K562 (cell line): ENCODE data around the gene TLE3. TPM values are rescaled to one million over a fixed set of nuclear protein-coding genes. Genes with fewer than 3 reads are reported as not detected.

ENCODE experiments used
- NKRF ChIP-seq: fragments of 450-650 bp; IDR thresholded peaks from 2 replicates; pipeline ENCODE4 v1.6.1; 2016; ENCODE audit warnings: borderline replicate concordance
- RBM15 ChIP-seq: fragments of 200-400 bp; formaldehyde crosslinking; IDR thresholded peaks from 2 replicates; pipeline ENCODE4 v1.6.1; 2018; ENCODE audit warnings: mild to moderate bottlenecking, low read length, moderate library complexity; ENCODE audit not compliant: insufficient read depth
- SOX6 ChIP-seq: fragments of 450-650 bp; IDR thresholded peaks from 2 replicates; pipeline ENCODE4 v1.6.1; 2014; ENCODE audit warnings: mild to moderate bottlenecking
- ZNF274 ChIP-seq: IDR thresholded peaks from 2 replicates; pipeline ENCODE4 v1.6.1; 2011; ENCODE audit warnings: low read depth, mild to moderate bottlenecking, low read length, moderate library complexity, borderline replicate concordance
- ZNF77 ChIP-seq: fragments of 250-450 bp; sonication (Bioruptor Pico); IDR thresholded peaks from 2 replicates; pipeline ENCODE4 v1.5.0; 2020
- polyA plus RNA-seq, 8 experiments: library from polyadenylated mRNA; depleted of rRNA in 4 of 8; stranded (reverse) in 5 of 8; unstranded in 3 of 8; fragments of >200 nt; fragmentation: Nextera tagmentation in 2 of 8; fragmentation: Illumina TruSeq in 1 of 8; extraction: Ambion mirVana in 2 of 8; extraction: Trizol in 1 of 8; gene quantifications; 2 replicates each; pipeline versions ENCODE4 v1.2.1 to v1.2.3, GENCODE V29; 2011 to 2014; ENCODE audit warnings: inconsistent platforms in 1 of 8, missing spikeins in 1 of 8
- total RNA-seq, 7 experiments: library from RNA; depleted of rRNA in 6 of 7; stranded (reverse); fragments of >200 nt in 6 of 7; fragmentation: Illumina TruSeq in 2 of 7; extraction: Trizol in 2 of 7; gene quantifications; 2 replicates each; pipeline versions ENCODE4 v1.2.1 to v1.2.3, GENCODE V29; 2011 to 2021; ENCODE audit warnings: low replicate concordance in 1 of 7
- TF ChIP-seq, protein P1 (sequence below), 3 experiments: fragments of 200-800 bp in 1 of 3; sonication (Bioruptor generic) in 1 of 3; sonication (generic) in 1 of 3; formaldehyde crosslinking in 1 of 3; IDR thresholded peaks; 2 replicates each; pipeline versions ENCODE4 v1.6.1 to v1.8.0; 2016 to 2022; ENCODE audit warnings: mild to moderate bottlenecking in 2 of 3, missing compliant biosample characterization in 2 of 3, missing genetic modification characterization in 2 of 3, missing genetic modification reagents in 1 of 3
- TF ChIP-seq, protein P2 (sequence below): fragments of 250-450 bp; sonication (Bioruptor Pico); IDR thresholded peaks from 2 replicates; pipeline ENCODE4 v1.9.0; 2021; ENCODE audit warnings: mild to moderate bottlenecking
- TF ChIP-seq, protein P3 (sequence below): fragments of 450-650 bp; IDR thresholded peaks from 2 replicates; pipeline ENCODE4 v1.6.1; 2016; ENCODE audit warnings: low read depth

Gene TLE3
- total and polyA plus RNA-seq, 9 of the 15 experiments (the other 6 are each of a cell fraction or from before 2014, with no cell fraction given), result 1.5 to 84.2 (median 14.1) TPM

DNA sequence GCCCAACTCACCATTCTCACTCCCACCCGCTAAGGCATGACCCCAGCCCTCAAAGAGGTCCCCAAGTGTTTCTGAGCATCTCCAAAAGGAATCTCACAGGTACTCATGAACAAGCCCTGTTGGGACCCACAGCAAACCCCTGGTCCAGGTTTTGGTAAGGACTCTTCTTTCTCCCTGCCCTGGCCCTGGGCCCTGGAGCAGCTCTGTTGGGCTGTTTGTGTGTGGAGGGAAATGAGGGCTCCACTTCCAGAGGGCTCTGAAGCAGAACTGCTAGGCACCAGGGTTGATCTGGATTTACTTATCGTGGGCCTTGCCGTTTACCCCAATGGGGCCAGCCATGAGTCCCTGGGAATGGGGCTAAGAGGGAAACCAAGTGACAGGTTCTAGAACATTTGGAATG is 92.9 kb downstream of the TLE3 start (continued):
- TF ChIP-seq, protein P1, sequence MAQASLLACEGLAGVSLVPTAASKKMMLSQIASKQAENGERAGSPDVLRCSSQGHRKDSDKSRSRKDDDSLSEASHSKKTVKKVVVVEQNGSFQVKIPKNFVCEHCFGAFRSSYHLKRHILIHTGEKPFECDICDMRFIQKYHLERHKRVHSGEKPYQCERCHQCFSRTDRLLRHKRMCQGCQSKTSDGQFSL (CRISPR knock-in tag; IDR thresholded peaks at IDR 0.05), result no peak
- TF ChIP-seq, protein P1 (tag; IDR thresholded peaks at IDR 0.05), result no peak
- TF ChIP-seq ZNF274 (no peak), SOX6 (no peak), NKRF (no peak), RBM15 (no peak), ZNF77 (no peak)
- TF ChIP-seq, protein P2, sequence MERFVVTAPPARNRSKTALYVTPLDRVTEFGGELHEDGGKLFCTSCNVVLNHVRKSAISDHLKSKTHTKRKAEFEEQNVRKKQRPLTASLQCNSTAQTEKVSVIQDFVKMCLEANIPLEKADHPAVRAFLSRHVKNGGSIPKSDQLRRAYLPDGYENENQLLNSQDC (CRISPR knock-in tag), result no peak
- TF ChIP-seq, protein P3, sequence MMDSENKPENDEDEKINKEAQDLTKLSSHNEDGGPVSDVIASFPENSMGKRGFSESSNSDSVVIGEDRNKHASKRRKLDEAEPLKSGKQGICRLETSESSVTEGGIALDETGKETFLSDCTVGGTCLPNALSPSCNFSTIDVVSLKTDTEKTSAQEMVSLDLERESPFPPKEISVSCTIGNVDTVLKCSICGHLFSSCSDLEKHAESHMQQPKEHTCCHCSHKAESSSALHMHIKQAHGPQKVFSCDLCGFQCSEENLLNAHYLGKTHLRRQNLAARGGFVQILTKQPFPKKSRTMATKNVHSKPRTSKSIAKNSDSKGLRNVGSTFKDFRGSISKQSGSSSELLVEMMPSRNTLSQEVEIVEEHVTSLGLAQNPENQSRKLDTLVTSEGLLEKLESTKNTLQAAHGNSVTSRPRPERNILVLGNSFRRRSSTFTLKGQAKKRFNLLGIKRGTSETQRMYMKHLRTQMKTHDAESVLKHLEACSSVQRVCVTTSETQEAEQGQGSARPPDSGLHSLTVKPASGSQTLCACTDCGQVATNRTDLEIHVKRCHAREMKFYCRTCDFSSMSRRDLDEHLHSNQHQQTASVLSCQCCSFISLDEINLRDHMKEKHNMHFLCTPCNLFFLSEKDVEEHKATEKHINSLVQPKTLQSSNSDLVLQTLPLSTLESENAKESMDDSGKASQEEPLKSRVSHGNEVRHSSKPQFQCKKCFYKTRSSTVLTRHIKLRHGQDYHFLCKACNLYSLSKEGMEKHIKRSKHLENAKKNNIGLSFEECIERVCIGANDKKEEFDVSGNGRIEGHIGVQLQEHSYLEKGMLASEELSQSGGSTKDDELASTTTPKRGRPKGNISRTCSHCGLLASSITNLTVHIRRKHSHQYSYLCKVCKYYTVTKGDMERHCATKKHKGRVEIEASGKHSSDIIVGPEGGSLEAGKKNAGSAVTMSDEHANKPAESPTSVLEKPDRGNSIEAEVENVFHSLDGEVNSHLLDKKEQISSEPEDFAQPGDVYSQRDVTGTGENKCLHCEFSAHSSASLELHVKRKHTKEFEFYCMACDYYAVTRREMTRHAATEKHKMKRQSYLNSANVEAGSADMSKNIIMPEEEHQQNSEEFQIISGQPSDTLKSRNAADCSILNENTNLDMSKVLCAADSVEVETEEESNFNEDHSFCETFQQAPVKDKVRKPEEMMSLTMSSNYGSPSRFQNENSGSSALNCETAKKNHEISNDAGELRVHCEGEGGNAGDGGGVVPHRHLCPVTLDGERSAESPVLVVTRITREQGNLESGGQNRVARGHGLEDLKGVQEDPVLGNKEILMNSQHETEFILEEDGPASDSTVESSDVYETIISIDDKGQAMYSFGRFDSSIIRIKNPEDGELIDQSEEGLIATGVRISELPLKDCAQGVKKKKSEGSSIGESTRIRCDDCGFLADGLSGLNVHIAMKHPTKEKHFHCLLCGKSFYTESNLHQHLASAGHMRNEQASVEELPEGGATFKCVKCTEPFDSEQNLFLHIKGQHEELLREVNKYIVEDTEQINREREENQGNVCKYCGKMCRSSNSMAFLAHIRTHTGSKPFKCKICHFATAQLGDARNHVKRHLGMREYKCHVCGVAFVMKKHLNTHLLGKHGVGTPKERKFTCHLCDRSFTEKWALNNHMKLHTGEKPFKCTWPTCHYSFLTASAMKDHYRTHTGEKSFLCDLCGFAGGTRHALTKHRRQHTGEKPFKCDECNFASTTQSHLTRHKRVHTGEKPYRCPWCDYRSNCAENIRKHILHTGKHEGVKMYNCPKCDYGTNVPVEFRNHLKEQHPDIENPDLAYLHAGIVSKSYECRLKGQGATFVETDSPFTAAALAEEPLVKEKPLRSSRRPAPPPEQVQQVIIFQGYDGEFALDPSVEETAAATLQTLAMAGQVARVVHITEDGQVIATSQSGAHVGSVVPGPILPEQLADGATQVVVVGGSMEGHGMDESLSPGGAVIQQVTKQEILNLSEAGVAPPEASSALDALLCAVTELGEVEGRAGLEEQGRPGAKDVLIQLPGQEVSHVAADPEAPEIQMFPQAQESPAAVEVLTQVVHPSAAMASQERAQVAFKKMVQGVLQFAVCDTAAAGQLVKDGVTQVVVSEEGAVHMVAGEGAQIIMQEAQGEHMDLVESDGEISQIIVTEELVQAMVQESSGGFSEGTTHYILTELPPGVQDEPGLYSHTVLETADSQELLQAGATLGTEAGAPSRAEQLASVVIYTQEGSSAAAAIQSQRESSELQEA, result no peak
- TF ChIP-seq, all 486 proteins: peak for 0
